ENCODE results near the gene ARF6. TPM values are rescaled to one million over a fixed set of nuclear protein-coding genes. Genes with fewer than 3 reads are reported as not detected.

Gene ARF6
- polyA plus RNA-seq (2012; ENCODE audit: insufficient read depth, insufficient read length) = 29.5 TPM

- DNase-seq (ENCODE audit: low read depth, low spot score) = peak; percentile 93
Observed at GRCh38 chr14:49892636-49893308, at the start of gene ARF6. TSS of gene ARF6 (plus strand) at chr14:49893082. CDS start at chr14:49893737, 655 bp downstream.

GRCh38 chr14:49849213-49849847, 43.6 kb upstream of the ARF6 start:
- H3K4me3 ChIP-seq (ENCODE audit: low read length) = no peak overlapping the region
- DNase-seq (ENCODE audit: low read depth, low spot score) = no peak

More at GRCh38 chr14:49892636-49893308, at the start of gene ARF6:
- peak within 1 kb of the TSS; percentile 91 for H3K4me3 ChIP-seq (ENCODE audit: low read length)

- H3K4me3 ChIP-seq (ENCODE audit: low read length) = peak overlapping the region; percentile 95
- DNase-seq (ENCODE audit: low read depth, low spot score) = no peak
Observed at GRCh38 chr14:49851813-49852212, 41.1 kb upstream of the ARF6 start.

- peak within 1 kb of the TSS; percentile 95 for H3K4me3 ChIP-seq (ENCODE audit: low read length)
- DNase-seq (ENCODE audit: low read depth, low spot score) = peak; percentile 89
Observed at GRCh38 chr14:49852301-49853157, 40.4 kb upstream of the ARF6 start, which contains the start of gene NEMF. TSS of gene NEMF (minus strand) at chr14:49852788. CDS start at chr14:49852753, 35 bp downstream.

GRCh38 chr14:49853158-49853477, 39.8 kb upstream of the ARF6 start:
- no peak for DNase-seq (ENCODE audit: low read depth, low spot score)
- peak overlapping the region; percentile 95 for H3K4me3 ChIP-seq (ENCODE audit: low read length)

GRCh38 chr14:49853572-49854375, 39.1 kb upstream of the ARF6 start:
- no peak overlapping the region; the same call in 1 of the 2 replicates for H3K4me3 ChIP-seq (ENCODE audit: low read length)
- DNase-seq (ENCODE audit: low read depth, low spot score) = no peak

GRCh38 chr14:49857427-49858003, 35.4 kb upstream of the ARF6 start:
- DNase-seq (ENCODE audit: low read depth, low spot score) = no peak
- no peak overlapping the region for H3K4me3 ChIP-seq (ENCODE audit: low read length)

GRCh38 chr14:49858383-49858782, 34.5 kb upstream of the ARF6 start:
- DNase-seq (ENCODE audit: low read depth, low spot score) = no peak
- H3K4me3 ChIP-seq (ENCODE audit: low read length) = no peak overlapping the region

GRCh38 chr14:49860988-49861698, 31.7 kb upstream of the ARF6 start:
- H3K4me3 ChIP-seq (ENCODE audit: low read length) = peak overlapping the region; percentile 99
- DNase-seq (ENCODE audit: low read depth, low spot score) = no peak

- H3K4me3 ChIP-seq (ENCODE audit: low read length) = peak overlapping the region; percentile 99
- DNase-seq (ENCODE audit: low read depth, low spot score) = peak; percentile 78
Observed at GRCh38 chr14:49861699-49862088, 31.2 kb upstream of the ARF6 start.

- peak; percentile 92 for DNase-seq (ENCODE audit: low read depth, low spot score)
- peak overlapping the region; percentile 99 for H3K4me3 ChIP-seq (ENCODE audit: low read length)
Observed at GRCh38 chr14:49862089-49862673, 30.7 kb upstream of the ARF6 start.

- DNase-seq (ENCODE audit: low read depth, low spot score) = peak; percentile 58
Observed at GRCh38 chr14:49863487-49864281, 29.2 kb upstream of the ARF6 start.

GRCh38 chr14:49865431-49865859, 27.4 kb upstream of the ARF6 start:
- H3K4me3 ChIP-seq (ENCODE audit: low read length) = no peak overlapping the region
- peak; percentile 60 for DNase-seq (ENCODE audit: low read depth, low spot score)

More at GRCh38 chr14:49863487-49864281, 29.2 kb upstream of the ARF6 start:
- H3K4me3 ChIP-seq (ENCODE audit: low read length) = peak overlapping the region; percentile 99

GRCh38 chr14:49867831-49868719, 24.8 kb upstream of the ARF6 start:
- peak overlapping the region; percentile 80 for H3K4me3 ChIP-seq (ENCODE audit: low read length)
- peak; percentile 90 for DNase-seq (ENCODE audit: low read depth, low spot score)

GRCh38 chr14:49868720-49869114, 24.2 kb upstream of the ARF6 start:
- DNase-seq (ENCODE audit: low read depth, low spot score) = no peak
- peak overlapping the region; percentile 80 for H3K4me3 ChIP-seq (ENCODE audit: low read length)

- H3K4me3 ChIP-seq (ENCODE audit: low read length) = no peak overlapping the region
- DNase-seq (ENCODE audit: low read depth, low spot score) = no peak
Observed at GRCh38 chr14:49870908-49871307, 22.0 kb upstream of the ARF6 start.
